DND-41 (cell line): ENCODE measurements around the gene OASL.

Experiments
- EZH2 ChIP-seq: IDR thresholded peaks from 3 replicates; pipeline ENCODE4 v1.6.1; 2012; ENCODE audit warnings: borderline replicate concordance, low read depth, mild to moderate bottlenecking, moderate library complexity, low read length, inconsistent platforms; ENCODE audit not compliant: severe bottlenecking
- TF ChIP-seq, protein P1 (sequence below): IDR thresholded peaks from 2 replicates; pipeline ENCODE4 v1.5.1; 2012; ENCODE audit warnings: borderline replicate concordance, low read length, moderate library complexity, mild to moderate bottlenecking; ENCODE audit not compliant: poor library complexity, severe bottlenecking; ENCODE audit errors: extremely low read depth

DNA sequence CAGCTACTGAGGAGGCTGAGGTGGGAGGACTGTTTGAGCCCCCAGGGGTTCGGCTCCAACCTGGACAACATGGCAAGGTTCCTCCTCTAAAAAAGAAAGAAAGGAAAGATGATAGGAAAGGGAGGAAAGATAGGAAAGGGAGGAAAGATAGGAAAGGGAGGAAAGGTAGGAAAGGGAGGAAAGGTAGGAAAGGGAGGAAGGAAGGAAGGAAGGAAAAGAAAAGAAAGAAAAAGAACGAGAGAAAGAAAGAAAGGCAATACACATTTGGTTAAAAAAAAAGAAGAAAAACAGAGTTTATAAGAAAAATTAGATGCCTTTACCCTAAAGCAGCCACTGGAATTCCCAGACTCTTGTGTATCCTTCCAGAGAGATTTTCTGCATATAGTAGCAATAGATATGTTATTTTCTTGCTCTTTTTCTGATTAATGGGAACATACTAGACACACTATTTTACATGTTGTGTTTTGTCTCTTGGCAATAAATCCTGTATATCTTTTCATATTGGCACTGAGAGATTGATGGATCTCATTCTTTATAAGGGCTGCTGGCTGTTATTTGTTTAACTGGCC, 48.5 kb downstream of the OASL start:
- TF ChIP-seq, protein P1, sequence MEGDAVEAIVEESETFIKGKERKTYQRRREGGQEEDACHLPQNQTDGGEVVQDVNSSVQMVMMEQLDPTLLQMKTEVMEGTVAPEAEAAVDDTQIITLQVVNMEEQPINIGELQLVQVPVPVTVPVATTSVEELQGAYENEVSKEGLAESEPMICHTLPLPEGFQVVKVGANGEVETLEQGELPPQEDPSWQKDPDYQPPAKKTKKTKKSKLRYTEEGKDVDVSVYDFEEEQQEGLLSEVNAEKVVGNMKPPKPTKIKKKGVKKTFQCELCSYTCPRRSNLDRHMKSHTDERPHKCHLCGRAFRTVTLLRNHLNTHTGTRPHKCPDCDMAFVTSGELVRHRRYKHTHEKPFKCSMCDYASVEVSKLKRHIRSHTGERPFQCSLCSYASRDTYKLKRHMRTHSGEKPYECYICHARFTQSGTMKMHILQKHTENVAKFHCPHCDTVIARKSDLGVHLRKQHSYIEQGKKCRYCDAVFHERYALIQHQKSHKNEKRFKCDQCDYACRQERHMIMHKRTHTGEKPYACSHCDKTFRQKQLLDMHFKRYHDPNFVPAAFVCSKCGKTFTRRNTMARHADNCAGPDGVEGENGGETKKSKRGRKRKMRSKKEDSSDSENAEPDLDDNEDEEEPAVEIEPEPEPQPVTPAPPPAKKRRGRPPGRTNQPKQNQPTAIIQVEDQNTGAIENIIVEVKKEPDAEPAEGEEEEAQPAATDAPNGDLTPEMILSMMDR: no peak
- TF ChIP-seq EZH2: no peak
